Caco-2 (cell line): ENCODE measurements around the gene PITX2. TPM values are rescaled to one million over a fixed set of nuclear protein-coding genes. Genes with fewer than 3 reads are reported as not detected.
A peak's percentile ranks its signal among the peaks of the same experiment; 100 is the strongest.

Experiments used
- BruUV-seq: library from RNA; stranded (reverse); fragments of 400-500 nt; replicated peaks from 2 replicates; lab custom pipeline; 2021; lab: Mats Ljungman, UMichigan
- CTCF ChIA-PET: fragments of 300-600 bp; sonication (Branson Sonifier 250); formaldehyde crosslinking; loops from one replicate; lab custom pipeline; 2022; ENCODE audit warnings: antibody characterized with exemption; lab: Charles Lee
- POLR2A ChIA-PET: fragments of 300-600 bp; sonication (Branson Sonifier 250); formaldehyde crosslinking; loops from one replicate; lab custom pipeline; 2022; ENCODE audit warnings: antibody characterized with exemption; lab: Charles Lee
- DNase-seq, 2 experiments: peaks; one replicate each; pipeline versions ENCODE4 v3.0.0 to v3.0.0-alpha.2; 2020 to 2022
- H3K27me3 ChIP-seq: replicated peaks from 2 replicates; pipeline ENCODE4 v1.6.0; 2011; ENCODE audit warnings: low read length; ENCODE audit not compliant: control insufficient read depth, insufficient read depth
- H3K36me3 ChIP-seq: 2 replicates; pipeline ENCODE4 v1.5.1; 2011; ENCODE audit warnings: low read length; ENCODE audit not compliant: control insufficient read depth, insufficient read depth
- H3K4me1 ChIP-seq: fragments of 250-450 bp; sonication (Bioruptor Pico); 2 replicates; pipeline ENCODE4 v1.5.1; 2020; ENCODE audit warnings: mild to moderate bottlenecking
- H3K4me3 ChIP-seq: 2 replicates; pipeline ENCODE4 v1.5.1; 2011; ENCODE audit warnings: low read depth, mild to moderate bottlenecking, control low read depth, low read length
- H3K9me3 ChIP-seq: fragments of 250-450 bp; sonication (Bioruptor Pico); 2 replicates; pipeline ENCODE4 v1.5.1; 2020; ENCODE audit warnings: mild to moderate bottlenecking, moderate library complexity
- H3K27ac Mint-ChIP-seq: one replicate; pipeline ENCODE4 v1.8.0; 2022; ENCODE audit warnings: mixed read lengths; ENCODE audit not compliant: unreplicated experiment
- H3K27me3 Mint-ChIP-seq: one replicate; pipeline ENCODE4 v1.8.0; 2022; ENCODE audit warnings: mixed read lengths; ENCODE audit not compliant: insufficient read depth, unreplicated experiment
- H3K36me3 Mint-ChIP-seq: one replicate; pipeline ENCODE4 v1.8.0; 2022; ENCODE audit warnings: mild to moderate bottlenecking, mixed read lengths; ENCODE audit not compliant: insufficient read depth, unreplicated experiment
- H3K4me1 Mint-ChIP-seq: one replicate; pipeline ENCODE4 v1.8.0; 2022; ENCODE audit warnings: low read depth, mixed read lengths; ENCODE audit not compliant: unreplicated experiment
- H3K4me3 Mint-ChIP-seq: one replicate; pipeline ENCODE4 v1.8.0; 2022; ENCODE audit warnings: mild to moderate bottlenecking, moderate library complexity, mixed read lengths; ENCODE audit not compliant: unreplicated experiment
- H3K9me3 Mint-ChIP-seq: one replicate; pipeline ENCODE4 v1.8.0; 2022; ENCODE audit warnings: mixed read lengths; ENCODE audit not compliant: unreplicated experiment
- intact Hi-C: fragments of 100-400 bp; cut with micrococcal nuclease; formaldehyde crosslinking; loops from one replicate; pipeline ENCODE4 v1.10.0; 2022; ENCODE audit not compliant: unreplicated experiment
- total RNA-seq: library from RNA; stranded (reverse); gene quantifications from 2 replicates; pipeline ENCODE4 v1.2.3, GENCODE V29; 2022
- TF ChIP-seq, protein P1 (sequence below), 2 experiments: fragments of 200-600 bp in 1 of 2; IDR thresholded peaks; 1 replicate in 1 of 2; 2 replicates in 1 of 2; pipeline versions ENCODE4 v1.5.1 to v1.8.0; 2011 to 2022; ENCODE audit warnings: antibody characterized with exemption in 1 of 2, control low read depth in 1 of 2, inconsistent platforms in 1 of 2, low read depth in 1 of 2, low read length in 1 of 2, mild to moderate bottlenecking in 1 of 2, moderate library complexity in 1 of 2; ENCODE audit not compliant: insufficient read depth in 1 of 2, severe bottlenecking in 1 of 2, unreplicated experiment in 1 of 2

The PITX2 gene
- total RNA-seq, 1 experiment from 2014 or later, result 82.8 TPM

DNA sequence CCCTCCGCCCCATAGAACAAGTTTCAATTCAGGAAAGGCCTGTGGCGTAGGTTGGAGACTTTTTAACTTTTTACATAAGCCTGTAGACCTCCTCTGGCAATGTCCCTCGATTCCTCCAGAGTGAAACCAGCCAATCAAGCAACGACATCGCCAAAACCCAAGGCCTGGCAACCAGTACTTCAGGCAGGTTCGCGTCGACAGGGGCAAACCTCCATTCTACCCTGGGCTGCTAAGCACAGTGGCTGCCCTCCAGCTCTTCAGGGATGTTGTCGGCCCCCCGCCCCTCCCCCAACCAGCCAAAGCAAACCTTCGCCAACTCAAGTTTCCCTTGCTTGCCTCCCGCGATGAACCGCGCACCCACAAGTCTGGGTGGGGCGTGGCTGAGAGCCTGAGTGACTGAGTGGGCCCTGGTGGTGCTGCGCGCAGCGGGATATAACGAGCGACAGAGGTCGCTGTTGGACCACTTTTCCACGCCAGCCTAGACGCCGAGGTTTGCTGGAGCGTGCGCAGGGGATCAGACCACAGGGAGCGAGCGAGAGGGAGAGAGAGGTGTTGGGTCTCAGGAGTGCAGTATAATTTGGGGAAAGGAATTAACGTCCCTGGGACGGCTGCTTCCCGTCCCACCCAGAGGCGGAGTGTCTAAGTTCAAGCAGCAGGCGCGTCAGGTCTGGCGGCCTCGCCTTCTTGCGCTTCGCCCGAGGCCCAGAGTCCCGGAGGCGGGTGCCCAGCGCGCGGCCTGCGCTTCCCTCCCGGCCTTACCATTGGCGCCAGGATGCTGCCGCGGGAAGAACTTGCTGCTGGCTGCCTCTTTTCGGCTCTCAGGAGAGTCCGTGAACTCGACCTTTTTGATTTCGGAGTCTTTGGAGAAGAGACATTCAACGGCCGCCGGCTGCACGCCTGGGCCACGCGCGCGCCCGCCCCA is 9.0 kb upstream of the PITX2 start:
- Mint-ChIP-seq H3K4me3 (peak overlapping the region; percentile 67), H3K9me3 (no peaks in the 10 kb centered on the region), H3K4me1 (peaks cover 22% of the 10 kb centered on the region), H3K36me3 (peaks cover 90% of the 10 kb centered on the region), H3K27me3 (no peaks in the 10 kb centered on the region), H3K27ac (no peak overlapping the region)
- CTCF ChIA-PET, result no interaction called here
- peaks cover 3% of the 10 kb centered on the region; the same call in 1 of the 2 replicates for H3K4me1 ChIP-seq
- no peak overlapping the region for H3K4me3 ChIP-seq
- H3K27me3 ChIP-seq, result no peaks in the 10 kb centered on the region
- POLR2A ChIA-PET, result no interaction called here
- DNase-seq, result peak in 1 of 2 experiments; percentile 35
- TF ChIP-seq, protein P1, sequence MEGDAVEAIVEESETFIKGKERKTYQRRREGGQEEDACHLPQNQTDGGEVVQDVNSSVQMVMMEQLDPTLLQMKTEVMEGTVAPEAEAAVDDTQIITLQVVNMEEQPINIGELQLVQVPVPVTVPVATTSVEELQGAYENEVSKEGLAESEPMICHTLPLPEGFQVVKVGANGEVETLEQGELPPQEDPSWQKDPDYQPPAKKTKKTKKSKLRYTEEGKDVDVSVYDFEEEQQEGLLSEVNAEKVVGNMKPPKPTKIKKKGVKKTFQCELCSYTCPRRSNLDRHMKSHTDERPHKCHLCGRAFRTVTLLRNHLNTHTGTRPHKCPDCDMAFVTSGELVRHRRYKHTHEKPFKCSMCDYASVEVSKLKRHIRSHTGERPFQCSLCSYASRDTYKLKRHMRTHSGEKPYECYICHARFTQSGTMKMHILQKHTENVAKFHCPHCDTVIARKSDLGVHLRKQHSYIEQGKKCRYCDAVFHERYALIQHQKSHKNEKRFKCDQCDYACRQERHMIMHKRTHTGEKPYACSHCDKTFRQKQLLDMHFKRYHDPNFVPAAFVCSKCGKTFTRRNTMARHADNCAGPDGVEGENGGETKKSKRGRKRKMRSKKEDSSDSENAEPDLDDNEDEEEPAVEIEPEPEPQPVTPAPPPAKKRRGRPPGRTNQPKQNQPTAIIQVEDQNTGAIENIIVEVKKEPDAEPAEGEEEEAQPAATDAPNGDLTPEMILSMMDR (IDR thresholded peaks at IDR 0.05; ENCODE audit: insufficient read depth in 1 of 2, low read depth in 1 of 2, low read length in 1 of 2, severe bottlenecking in 1 of 2, unreplicated experiment in 1 of 2), result no peak
- no TSS peak for BruUV-seq
- no peaks in the 10 kb centered on the region for H3K9me3 ChIP-seq
- intact Hi-C loops, result no loop called here
- peaks cover 11% of the 10 kb centered on the region for H3K36me3 ChIP-seq

DNA sequence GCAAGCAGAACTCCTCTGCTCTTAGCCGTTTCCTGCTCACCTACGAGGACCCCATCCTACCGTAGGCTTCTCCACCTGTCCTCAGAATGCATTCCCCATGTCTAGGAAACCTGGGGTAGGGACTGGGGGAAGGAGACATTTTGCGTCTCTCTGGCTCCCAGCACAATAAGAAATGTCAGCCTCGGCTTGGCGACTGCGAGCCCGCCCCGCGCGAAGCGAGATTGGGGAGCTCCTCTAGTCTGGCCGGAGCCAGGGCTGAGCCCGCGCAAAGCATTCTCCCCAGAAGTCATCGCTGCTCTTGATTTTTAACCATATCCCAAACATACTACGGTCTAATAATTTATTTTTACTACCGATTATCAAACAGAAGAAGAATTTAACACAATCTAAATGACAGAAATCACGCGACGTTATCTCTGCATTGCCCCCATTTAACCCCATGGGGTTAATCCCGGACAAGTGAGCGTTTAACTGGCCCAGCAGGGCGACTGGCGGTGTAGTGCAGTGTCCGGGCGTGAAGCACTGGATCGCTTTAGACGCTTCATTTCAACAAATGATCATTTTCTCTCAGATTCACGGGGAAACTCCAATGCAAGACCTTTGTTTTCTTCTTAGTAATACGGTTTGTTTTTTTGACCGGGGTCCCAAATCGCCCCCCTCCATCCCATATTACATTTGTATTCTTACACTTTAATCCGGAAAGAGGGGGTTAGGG is 8.0 kb upstream of the PITX2 start:
- POLR2A ChIA-PET, result no interaction called here
- Mint-ChIP-seq H3K9me3 (no peaks in the 10 kb centered on the region), H3K36me3 (peaks cover 90% of the 10 kb centered on the region)

More for the DNA sequence above, 8.0 kb upstream of the PITX2 start:
- H3K27me3 ChIP-seq, result no peaks in the 10 kb centered on the region
- no TSS peak for BruUV-seq
- H3K4me1 Mint-ChIP-seq, result peaks cover 32% of the 10 kb centered on the region
- peaks cover 13% of the 10 kb centered on the region for H3K4me1 ChIP-seq
- CTCF ChIA-PET, result no interaction called here
- H3K4me3 ChIP-seq, result no peak overlapping the region
- intact Hi-C loops, result no loop called here
- peaks cover 11% of the 10 kb centered on the region for H3K36me3 ChIP-seq
- no peaks in the 10 kb centered on the region for H3K9me3 ChIP-seq
- no peak overlapping the region for H3K27ac Mint-ChIP-seq
- TF ChIP-seq, protein P1 (IDR thresholded peaks at IDR 0.05; ENCODE audit: insufficient read depth in 1 of 2, low read depth in 1 of 2, low read length in 1 of 2, severe bottlenecking in 1 of 2, unreplicated experiment in 1 of 2), result no peak
- DNase-seq, result no peak
- H3K27me3 Mint-ChIP-seq, result no peaks in the 10 kb centered on the region
- H3K4me3 Mint-ChIP-seq, result no peak overlapping the region
